Breast epithelium (tissue), 4 donors: ENCODE data around the gene GIMD1. TPM values are rescaled to one million over a fixed set of nuclear protein-coding genes. Genes with fewer than 3 reads are reported as not detected.

Source experiments
- DNase-seq, 2 donors: peaks; one replicate each; pipeline ENCODE4 v3.0.0-alpha.2; 2019; ENCODE audit warnings: low spot score in 2 of 2
- H3K27ac ChIP-seq, 2 donors: fragments of 200-600 bp; sonication (generic) in 1 of 2; one replicate each; pipeline ENCODE4 v1.5.1; 2016 to 2019; ENCODE audit warnings: mild to moderate bottlenecking in 1 of 2
- H3K27me3 ChIP-seq, 2 donors: fragments of 200-600 bp; sonication (generic) in 1 of 2; one replicate each; pipeline versions ENCODE4 v1.5.1 to v1.6.0; 2017 to 2019; ENCODE audit warnings: control low read depth in 1 of 2, mild to moderate bottlenecking in 1 of 2
- H3K36me3 ChIP-seq: fragments of 200-600 bp; one replicate; pipeline ENCODE4 v1.5.1; 2019
- H3K4me1 ChIP-seq, 2 donors: fragments of 200-600 bp; sonication (generic); one replicate each; pipeline ENCODE4 v1.5.1; 2016 to 2019; ENCODE audit warnings: control low read depth in 1 of 2
- H3K4me3 ChIP-seq, 3 donors: fragments of 200-600 bp; sonication (generic); 1 replicate in 2 of 3; 2 replicates in 1 of 3; pipeline ENCODE4 v1.5.1; 2016 to 2019; ENCODE audit warnings: mild to moderate bottlenecking in 3 of 3, moderate library complexity in 2 of 3
- H3K9me3 ChIP-seq, 2 donors: fragments of 200-600 bp; sonication (generic) in 1 of 2; one replicate each; pipeline ENCODE4 v1.5.1; 2016 to 2019; ENCODE audit warnings: control low read depth in 1 of 2
- POLR2A ChIP-seq: fragments of 450-650 bp; IDR thresholded peaks from one replicate; pipeline ENCODE4 v1.6.1; 2016; ENCODE audit warnings: antibody characterized with exemption, mild to moderate bottlenecking, moderate library complexity
- POLR2AphosphoS5 ChIP-seq, 3 donors: sonication (generic); formaldehyde crosslinking; IDR thresholded peaks; one replicate each; pipeline ENCODE4 v1.6.1; 2017; ENCODE audit warnings: antibody characterized with exemption in 3 of 3
- intact Hi-C: fragments of 100-400 bp; cut with DNase I; formaldehyde crosslinking; loops from one replicate; pipeline ENCODE4 v1.15.1; 2023; ENCODE audit warnings: low total_unique reads
- total RNA-seq, 3 donors: library from RNA; depleted of rRNA; stranded (reverse); fragments of >200 nt; gene quantifications; one replicate each; pipeline ENCODE4 v1.1.0, GENCODE V29; 2016
- TF ChIP-seq, protein P1 (sequence below), 3 donors: fragments of 450-650 bp; IDR thresholded peaks; one replicate each; pipeline ENCODE4 v1.5.1; 2016 to 2017; ENCODE audit warnings: antibody characterized with exemption in 3 of 3, mild to moderate bottlenecking in 3 of 3, moderate library complexity in 3 of 3

The GIMD1 gene
- total RNA-seq, 3 donors from 2014 or later, result not detected

DNA sequence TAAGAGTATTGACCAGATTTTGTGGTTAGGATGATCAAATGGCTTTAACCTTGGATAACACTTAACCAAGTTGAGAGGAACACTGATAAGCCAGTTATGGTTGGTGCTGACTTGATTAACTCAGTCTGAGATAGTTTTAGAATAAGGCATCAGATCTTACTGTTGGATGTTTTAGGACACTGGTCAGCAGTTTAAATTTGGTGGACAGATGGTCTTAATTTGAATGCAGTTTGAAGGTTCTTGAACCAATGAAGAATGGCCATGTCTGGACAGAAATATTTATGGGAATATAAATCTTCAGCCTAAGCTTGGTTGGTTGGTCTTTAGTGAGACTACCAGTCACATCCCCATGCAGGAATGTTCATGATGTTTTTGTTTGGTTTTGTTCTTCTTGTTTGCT, 2.6 kb upstream of the GIMD1 start:
- Histone ChIP-seq H3K4me3 (no peak overlapping the region), H3K9me3 (no peaks in the 10 kb centered on the region), H3K36me3 (no peaks in the 10 kb centered on the region), H3K27ac (no peak overlapping the region), H3K4me1 (no peaks in the 10 kb centered on the region), H3K27me3 (no peaks in the 10 kb centered on the region)
- no peak for TF ChIP-seq POLR2A
- TF ChIP-seq POLR2AphosphoS5 (IDR thresholded peaks at IDR 0.05), result no peak
- TF ChIP-seq, protein P1, sequence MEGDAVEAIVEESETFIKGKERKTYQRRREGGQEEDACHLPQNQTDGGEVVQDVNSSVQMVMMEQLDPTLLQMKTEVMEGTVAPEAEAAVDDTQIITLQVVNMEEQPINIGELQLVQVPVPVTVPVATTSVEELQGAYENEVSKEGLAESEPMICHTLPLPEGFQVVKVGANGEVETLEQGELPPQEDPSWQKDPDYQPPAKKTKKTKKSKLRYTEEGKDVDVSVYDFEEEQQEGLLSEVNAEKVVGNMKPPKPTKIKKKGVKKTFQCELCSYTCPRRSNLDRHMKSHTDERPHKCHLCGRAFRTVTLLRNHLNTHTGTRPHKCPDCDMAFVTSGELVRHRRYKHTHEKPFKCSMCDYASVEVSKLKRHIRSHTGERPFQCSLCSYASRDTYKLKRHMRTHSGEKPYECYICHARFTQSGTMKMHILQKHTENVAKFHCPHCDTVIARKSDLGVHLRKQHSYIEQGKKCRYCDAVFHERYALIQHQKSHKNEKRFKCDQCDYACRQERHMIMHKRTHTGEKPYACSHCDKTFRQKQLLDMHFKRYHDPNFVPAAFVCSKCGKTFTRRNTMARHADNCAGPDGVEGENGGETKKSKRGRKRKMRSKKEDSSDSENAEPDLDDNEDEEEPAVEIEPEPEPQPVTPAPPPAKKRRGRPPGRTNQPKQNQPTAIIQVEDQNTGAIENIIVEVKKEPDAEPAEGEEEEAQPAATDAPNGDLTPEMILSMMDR (IDR thresholded peaks at IDR 0.05), result no peak
- intact Hi-C loops, result no loop called here
- no peak for DNase-seq

DNA sequence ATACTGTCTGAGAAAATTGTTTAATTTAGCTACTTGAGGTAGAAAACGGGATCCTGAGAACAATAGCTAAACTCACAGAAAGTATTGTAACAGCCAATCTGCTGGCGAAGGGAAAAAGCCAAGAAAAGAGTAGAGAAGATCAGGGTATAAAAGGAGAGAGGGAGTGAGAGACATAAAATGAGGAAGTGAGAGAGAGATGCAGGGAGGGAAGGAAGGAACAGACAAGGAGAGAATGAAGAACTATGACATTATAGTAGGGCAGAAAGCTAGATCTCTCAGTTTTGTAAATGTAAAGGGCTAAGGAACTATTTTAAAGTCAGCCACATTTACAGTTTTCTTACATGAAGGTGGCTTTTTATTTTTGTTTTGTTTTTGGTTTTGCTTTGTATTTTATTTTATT, 1.6 kb upstream of the GIMD1 start:
- DNase-seq, result no peak
- no peaks in the 10 kb centered on the region for H3K9me3 ChIP-seq
- no peaks in the 10 kb centered on the region for H3K36me3 ChIP-seq
- TF ChIP-seq, protein P1 (IDR thresholded peaks at IDR 0.05), result no peak
- TF ChIP-seq POLR2AphosphoS5 (IDR thresholded peaks at IDR 0.05) (no peak), POLR2A (no peak)
- intact Hi-C loops, result no loop called here
- no peak overlapping the region for H3K4me3 ChIP-seq
- no peaks in the 10 kb centered on the region for H3K4me1 ChIP-seq
- H3K27ac ChIP-seq, result no peak overlapping the region
- no peaks in the 10 kb centered on the region for H3K27me3 ChIP-seq

DNA sequence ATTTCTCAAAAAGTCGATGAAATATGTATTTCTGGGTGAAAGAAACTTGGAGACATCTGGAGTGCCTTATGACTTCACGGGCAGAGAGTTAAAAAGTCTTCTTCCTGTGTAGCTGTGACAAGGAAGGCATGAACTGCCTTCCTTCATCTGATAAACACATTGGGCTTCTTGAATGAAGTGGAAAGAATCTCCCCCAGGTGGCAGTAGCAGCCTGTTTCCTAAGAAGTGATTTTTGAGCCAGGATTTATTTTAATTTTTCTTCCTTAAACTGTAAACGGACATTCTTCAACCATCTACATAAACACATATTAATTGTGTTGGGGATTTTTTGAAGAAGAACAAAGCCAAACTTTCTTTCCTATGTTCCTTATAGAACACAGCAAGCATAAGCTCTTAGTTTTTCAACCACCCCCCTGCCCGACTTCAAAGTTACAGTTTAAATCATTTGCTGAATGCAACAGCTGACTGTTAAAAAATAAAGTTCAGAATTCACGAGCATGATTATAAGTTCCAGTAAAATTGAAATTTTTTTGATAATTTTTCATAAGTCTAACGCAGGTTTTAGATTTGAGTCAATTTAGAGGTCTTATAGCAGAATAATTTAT, 980 bp upstream of the GIMD1 start:
- H3K4me1 ChIP-seq, result no peaks in the 10 kb centered on the region
- H3K36me3 ChIP-seq, result no peaks in the 10 kb centered on the region
- no peak for DNase-seq
- no peaks in the 10 kb centered on the region for H3K27me3 ChIP-seq
- no peaks in the 10 kb centered on the region for H3K9me3 ChIP-seq
- intact Hi-C loops, result no loop called here
- H3K27ac ChIP-seq, result no peak overlapping the region
- TF ChIP-seq, protein P1 (IDR thresholded peaks at IDR 0.05), result peak in 2 of 3 donors; percentile 43 to 67
- TF ChIP-seq POLR2AphosphoS5 (IDR thresholded peaks at IDR 0.05) (no peak), POLR2A (no peak)
- H3K4me3 ChIP-seq, result no peak overlapping the region

DNA sequence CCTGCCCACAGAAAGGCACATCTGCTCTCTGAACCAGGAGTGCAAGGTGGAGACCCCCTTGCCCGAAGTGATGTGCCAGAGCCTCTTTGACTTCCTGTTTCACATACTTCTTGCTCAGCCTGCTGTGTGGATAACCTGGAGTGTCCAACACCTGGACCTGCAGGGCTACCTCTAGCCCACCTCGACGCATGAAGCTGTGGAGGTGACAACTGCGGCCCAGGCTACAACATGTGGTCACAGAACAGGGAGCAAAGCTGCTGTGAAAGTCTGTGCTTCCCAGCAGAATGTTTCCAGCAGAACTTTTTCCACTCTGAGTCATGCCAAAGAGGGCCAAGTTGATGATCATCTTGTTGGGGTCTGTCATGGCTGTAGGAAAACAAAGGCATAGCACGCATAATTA, 1.5 kb downstream of the GIMD1 start:
- intact Hi-C loops, result no loop called here
- Histone ChIP-seq H3K36me3 (no peaks in the 10 kb centered on the region), H3K4me3 (no peak overlapping the region), H3K9me3 (no peaks in the 10 kb centered on the region), H3K27me3 (no peaks in the 10 kb centered on the region), H3K27ac (no peak overlapping the region), H3K4me1 (no peaks in the 10 kb centered on the region)
- TF ChIP-seq POLR2AphosphoS5 (IDR thresholded peaks at IDR 0.05), result no peak
- TF ChIP-seq POLR2A, result no peak
- TF ChIP-seq, protein P1 (IDR thresholded peaks at IDR 0.05), result no peak
- no peak for DNase-seq

DNA sequence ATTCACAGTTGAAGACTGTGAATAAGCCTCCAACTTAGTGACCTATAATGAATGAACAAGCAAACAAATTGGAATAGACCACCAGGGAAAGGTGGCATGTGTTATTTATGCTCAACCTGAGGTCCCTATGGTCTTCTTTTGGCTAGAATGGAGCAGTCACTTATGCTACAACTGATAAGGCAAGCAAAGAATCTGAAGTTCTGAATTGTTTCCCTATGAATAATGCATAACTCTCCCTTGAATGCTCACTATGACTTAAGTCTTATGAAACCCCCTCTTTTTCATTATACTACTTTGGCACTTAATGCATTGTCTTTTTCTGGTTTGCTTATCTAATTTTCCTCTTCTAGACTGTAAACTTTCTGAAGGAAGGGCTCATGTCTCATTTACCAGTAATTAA, 2.6 kb downstream of the GIMD1 start:
- H3K36me3 ChIP-seq, result no peaks in the 10 kb centered on the region
- no peak overlapping the region for H3K4me3 ChIP-seq
- no peak overlapping the region for H3K27ac ChIP-seq
- no peak for TF ChIP-seq POLR2A
- TF ChIP-seq, protein P1 (IDR thresholded peaks at IDR 0.05), result no peak
- no peak for TF ChIP-seq POLR2AphosphoS5 (IDR thresholded peaks at IDR 0.05)
- intact Hi-C loops, result no loop called here
- no peak for DNase-seq
- no peaks in the 10 kb centered on the region for H3K9me3 ChIP-seq
- no peaks in the 10 kb centered on the region for H3K4me1 ChIP-seq
- H3K27me3 ChIP-seq, result no peaks in the 10 kb centered on the region
